D341Med (cell line): ENCODE data around the gene ADSL.
"Not testable (repeated sequence)": the region's sequence is repeated elsewhere in the genome, so short reads cannot be mapped to it uniquely, and the experiment has no call there.

Experiments used
- DNase-seq: peaks from one replicate; pipeline ENCODE4 v3.0.0; 2012; ENCODE audit warnings: low spot score

The ADSL gene

GRCh38 chr22:40346185-40347118, at the start of gene ADSL:
ADSL (plus strand) TSS chr22:40346500; CDS start chr22:40346559, 59 bp downstream.
- DNase-seq: peak; percentile 95

GRCh38 chr22:40300316-40300715, 46.0 kb upstream of the ADSL start:
- no peak for DNase-seq

- DNase-seq: no peak
Measured at GRCh38 chr22:40300884-40301672, 45.2 kb upstream of the ADSL start.

GRCh38 chr22:40302149-40302548, 44.2 kb upstream of the ADSL start:
- no peak for DNase-seq

GRCh38 chr22:40305625-40306024, 40.7 kb upstream of the ADSL start:
- DNase-seq: no peak

GRCh38 chr22:40308999-40309573, 37.2 kb upstream of the ADSL start:
- no peak for DNase-seq

GRCh38 chr22:40309631-40310030, 36.7 kb upstream of the ADSL start:
- DNase-seq: no peak

- DNase-seq: no peak
Measured at GRCh38 chr22:40310081-40310767, 36.1 kb upstream of the ADSL start.

GRCh38 chr22:40310768-40311120, 35.6 kb upstream of the ADSL start:
- no peak for DNase-seq

GRCh38 chr22:40311646-40312045, 34.7 kb upstream of the ADSL start:
- DNase-seq: not testable (repeated sequence)

GRCh38 chr22:40312050-40312449, 34.2 kb upstream of the ADSL start:
- DNase-seq: peak; percentile 82

GRCh38 chr22:40313007-40313406, 33.3 kb upstream of the ADSL start:
- no peak for DNase-seq

- DNase-seq: no peak
Measured at GRCh38 chr22:40314041-40314440, 32.3 kb upstream of the ADSL start.

- DNase-seq: no peak
Measured at GRCh38 chr22:40320687-40321086, 25.6 kb upstream of the ADSL start.

GRCh38 chr22:40322021-40322420, 24.3 kb upstream of the ADSL start:
- no peak for DNase-seq

- no peak for DNase-seq
Measured at GRCh38 chr22:40322818-40323447, 23.4 kb upstream of the ADSL start.

- DNase-seq: no peak
Measured at GRCh38 chr22:40323681-40324171, 22.6 kb upstream of the ADSL start.

GRCh38 chr22:40324468-40325305, 21.6 kb upstream of the ADSL start:
- DNase-seq: no peak

GRCh38 chr22:40325315-40325714, 21.0 kb upstream of the ADSL start:
- DNase-seq: no peak

- no peak for DNase-seq
Measured at GRCh38 chr22:40326905-40327735, 19.2 kb upstream of the ADSL start.
